NCI-H1930 (cell line): ENCODE results near the gene SLC43A3.
"Not testable (repeated sequence)": the region's sequence is repeated elsewhere in the genome, so short reads cannot be mapped to it uniquely, and the experiment has no call there.

Experiments
- DNase-seq, 2 experiments: peaks; one replicate each; lab custom pipeline; 2025; lab: John Stamatoyannopoulos, UW

Gene SLC43A3

DNA sequence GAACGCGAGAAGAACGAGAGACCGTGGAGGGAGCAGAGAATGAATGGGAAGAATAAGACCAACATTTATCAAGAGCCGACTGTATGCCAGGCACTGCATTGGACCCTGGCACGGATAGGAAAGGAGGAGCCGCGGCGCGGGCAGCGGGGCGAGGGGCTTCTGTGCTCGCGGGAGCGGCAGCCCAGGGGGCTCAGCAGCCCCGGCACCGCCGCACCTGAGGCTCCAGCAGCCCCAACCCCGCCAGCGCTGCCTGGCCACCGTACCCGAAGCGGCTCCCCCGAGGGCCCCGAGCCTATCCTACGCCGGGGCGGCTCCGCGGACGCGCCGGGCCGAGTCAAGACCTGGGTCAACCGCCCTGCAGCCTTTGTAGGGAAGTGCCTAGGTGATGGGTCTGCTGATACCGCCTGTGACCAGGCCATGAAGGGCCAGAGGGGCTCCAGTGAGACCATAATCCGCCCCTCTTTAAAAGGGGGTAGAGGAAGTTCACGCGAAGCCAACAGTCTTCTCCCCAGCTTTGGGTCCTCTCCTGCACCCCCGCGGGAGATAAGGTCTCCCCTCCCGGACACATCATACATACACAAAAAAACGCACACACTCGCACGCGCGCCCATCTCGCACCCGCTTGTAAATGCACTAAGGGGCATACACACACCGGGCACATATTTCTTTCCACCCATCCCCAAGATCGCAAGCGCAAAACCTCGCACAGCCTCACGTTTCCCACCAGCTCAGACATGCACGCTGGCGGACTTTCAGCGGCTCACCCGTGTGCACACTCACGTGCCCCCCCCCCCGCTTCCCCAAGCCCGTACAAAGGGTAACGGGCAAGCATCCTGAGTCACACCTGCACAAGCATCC, 32.5 kb upstream of the SLC43A3 start:
- DNase-seq: peak in 1 of 2 experiments; percentile 21

- peak in 1 of 2 experiments; percentile 41 for DNase-seq
Observed at GRCh38 chr11:57458410-57459163, 31.7 kb upstream of the SLC43A3 start.

DNA sequence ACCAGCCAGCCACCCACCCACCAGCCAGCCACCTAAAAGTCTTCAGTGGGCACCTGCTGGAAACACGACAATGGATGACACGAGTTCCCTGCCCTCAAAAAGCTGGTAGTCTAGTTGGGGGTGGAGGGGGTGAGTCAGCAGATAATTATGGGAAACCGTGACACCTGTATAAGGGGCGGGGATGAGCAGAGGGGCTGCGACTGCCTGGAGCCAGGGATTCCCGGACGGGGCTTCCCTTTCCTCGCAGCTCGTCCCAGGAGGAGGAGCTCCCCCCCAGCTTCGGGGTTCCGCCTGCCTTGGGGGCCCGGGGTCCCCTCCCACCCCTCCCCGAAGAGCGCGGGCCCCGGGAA, 31.1 kb upstream of the SLC43A3 start:
- no peak for DNase-seq

DNA sequence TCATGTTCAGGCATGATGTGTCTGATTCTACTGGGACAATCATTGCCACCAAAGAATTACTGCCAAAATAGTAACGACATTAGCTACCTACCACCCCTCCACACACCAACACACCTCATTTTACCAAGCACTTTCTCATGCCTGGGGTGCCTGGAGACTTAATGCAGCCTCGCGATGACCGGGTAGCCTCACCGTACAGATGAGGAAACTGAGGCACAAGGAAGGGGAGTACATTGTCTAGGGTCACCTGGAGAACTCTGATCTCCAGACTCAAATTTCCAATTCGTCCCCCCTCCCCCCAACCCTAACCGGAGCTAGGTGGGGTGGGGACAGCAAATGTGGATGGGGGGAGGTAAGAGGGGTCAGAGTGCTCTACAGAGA, 30.7 kb upstream of the SLC43A3 start:
- DNase-seq: no peak

GRCh38 chr11:57456960-57457642, 30.2 kb upstream of the SLC43A3 start:
- peak; percentile 53 to 84 for DNase-seq

DNA sequence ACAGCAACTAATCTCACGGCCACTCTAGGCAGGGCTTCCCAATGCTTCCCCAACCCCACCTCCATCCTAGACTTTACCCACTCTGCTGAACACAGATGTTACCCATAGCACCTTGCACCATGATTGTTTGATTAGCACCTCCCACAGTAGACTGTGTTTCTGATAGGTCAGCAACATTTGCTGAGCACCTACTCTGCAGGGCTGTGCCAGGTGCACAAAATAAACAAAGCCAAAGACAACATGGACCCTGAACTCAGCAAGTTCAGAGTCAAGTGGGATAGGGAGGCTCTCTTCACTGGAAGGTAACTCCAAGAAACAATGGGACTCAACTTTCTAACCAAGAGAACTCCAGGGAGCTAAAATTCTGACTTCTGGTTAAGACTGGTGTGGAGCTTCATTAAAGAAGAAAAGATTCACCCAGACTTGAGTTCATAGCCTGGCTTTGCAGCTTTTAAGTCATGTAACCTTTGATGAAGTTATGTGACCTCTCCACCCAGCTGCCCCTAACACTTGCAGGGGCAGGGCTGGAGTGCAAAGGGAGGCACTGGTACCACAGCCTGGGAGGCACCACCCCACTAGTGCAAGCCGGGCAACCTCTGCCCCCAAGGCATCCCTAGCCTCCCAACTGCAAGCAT, 26.7 kb upstream of the SLC43A3 start:
- DNase-seq: no peak

- no peak for DNase-seq
Observed at GRCh38 chr11:57446055-57446454, 19.1 kb upstream of the SLC43A3 start.

GRCh38 chr11:57445122-57445394, 18.1 kb upstream of the SLC43A3 start:
- DNase-seq: not testable (repeated sequence)

DNA sequence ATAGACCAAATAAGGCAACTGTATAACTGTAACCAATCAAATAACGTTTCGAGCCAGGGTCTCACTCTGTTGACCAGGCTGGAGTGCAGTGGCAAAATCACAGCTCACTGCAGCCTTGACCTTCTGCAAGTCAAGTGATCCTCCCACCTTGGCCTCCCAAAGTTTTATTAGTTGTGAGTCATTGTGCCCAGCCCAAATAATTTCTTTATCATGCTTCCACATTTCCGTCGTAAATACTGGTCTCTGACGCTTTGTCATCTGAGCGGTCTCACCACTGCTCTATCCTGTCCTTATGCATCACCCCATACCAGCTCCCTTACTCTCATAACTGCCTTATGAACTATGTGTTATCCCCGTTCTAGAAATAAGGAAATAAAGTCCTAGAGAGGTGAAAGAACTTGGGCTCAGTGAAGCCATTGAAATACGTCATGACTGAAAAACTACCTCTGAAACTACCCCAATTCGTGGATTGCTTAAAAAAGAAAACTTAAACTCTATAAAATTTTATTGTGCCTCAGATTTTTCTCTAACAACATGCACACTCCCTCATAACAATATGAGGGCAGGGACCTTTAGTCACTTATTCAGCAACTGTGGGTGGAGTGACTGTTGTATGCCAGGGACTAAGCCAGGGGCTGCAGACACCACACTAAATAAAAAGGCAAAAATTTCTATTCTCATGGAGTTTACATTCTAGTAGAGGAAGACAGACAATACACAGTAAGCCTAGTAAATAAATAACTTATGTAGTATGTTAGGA, 17.6 kb upstream of the SLC43A3 start:
- no peak for DNase-seq

DNA sequence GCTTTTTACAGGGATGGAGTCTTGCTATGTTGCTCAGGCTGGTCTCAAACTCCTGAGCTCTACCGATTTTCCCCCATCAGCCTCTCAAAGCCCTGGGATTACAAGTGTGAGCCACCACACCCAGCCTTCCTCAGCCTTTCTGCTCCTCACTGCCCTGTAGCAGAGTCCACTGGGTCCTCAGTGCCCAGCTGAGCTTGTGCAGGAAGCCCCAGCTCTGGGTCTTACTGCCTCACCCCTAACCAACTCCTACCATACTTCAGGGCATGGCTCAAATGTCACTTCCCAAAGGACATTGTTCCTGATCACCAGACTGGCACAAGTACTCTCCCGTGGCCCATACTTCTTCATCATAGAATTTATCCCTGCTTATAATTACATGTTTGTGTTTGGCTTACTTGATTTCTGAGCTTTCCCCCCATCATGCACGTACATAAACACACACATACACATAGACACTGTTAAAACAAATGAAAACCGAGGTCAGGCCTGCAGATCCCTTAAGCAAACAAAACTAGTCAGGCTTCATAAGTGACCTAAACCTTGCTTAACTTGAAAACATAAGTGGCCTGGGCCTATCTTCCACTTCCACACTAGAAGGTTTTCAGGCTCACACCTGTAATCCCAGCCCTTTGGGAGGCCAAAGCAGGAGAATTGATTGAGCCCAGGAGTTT, 14.0 kb upstream of the SLC43A3 start:
- DNase-seq: no peak

DNA sequence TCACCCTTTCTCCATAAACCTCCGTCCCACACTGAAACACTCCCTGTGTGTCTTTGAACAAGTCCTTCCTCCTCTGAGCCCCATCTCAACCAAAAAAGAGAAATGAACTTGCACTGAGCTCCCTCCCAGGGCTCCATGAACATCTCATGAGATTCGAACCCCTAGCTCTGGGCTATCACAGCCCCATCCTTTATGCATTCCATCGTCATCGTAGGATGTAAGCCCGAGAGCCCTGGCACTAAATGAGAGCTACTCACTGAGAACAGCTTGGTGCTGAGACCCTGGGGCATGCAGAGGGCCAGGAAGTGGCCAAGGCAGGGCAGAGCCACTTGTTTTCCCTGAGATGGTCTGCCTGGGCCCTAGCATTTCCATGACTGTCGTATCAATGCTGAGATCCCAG, 12.9 kb upstream of the SLC43A3 start:
- no peak for DNase-seq

DNA sequence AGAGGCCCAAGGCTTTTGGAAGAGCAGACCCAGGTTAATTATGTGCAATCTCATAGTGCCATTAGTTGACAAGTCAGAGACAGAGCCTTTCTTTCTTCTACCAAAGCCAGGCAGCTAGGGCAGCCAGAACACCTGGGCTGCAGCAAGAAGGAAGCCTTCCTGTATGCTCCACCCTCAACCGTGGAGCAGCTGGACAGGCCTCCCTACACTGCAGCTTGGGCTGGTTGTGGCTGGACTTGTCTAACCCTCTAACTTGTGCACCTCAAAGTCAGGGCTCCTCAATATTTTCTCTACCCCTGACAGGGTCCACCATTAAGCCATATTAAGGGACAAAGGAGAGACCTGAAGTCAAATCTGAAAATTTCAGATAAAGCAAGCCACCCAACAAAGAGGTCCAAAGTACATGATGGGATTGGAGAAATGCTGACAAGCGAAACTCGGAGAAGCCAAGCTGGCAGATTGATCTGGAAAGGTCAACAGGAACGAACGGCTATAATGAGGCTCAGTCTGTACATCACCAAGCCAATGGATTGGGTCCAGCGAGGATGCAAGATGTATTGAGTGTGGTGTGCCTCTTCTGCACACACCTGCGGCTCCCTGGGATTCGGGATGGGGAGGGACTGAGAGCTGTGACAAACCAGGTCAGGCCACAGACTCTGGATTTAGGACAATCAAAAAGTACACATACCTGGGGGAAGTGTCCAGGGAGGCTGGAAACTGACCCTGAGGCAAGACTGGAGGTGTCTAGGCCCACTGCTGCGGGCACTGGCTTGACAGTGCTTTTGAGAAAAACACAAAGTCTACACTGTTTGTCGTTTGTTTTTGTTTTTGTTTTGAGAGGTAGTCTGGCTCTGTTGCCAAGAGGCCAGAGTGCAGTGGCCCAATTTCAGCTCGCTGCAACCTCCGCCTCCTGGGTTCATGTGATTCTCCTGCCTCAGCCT, 11.7 kb upstream of the SLC43A3 start:
- DNase-seq: no peak

DNA sequence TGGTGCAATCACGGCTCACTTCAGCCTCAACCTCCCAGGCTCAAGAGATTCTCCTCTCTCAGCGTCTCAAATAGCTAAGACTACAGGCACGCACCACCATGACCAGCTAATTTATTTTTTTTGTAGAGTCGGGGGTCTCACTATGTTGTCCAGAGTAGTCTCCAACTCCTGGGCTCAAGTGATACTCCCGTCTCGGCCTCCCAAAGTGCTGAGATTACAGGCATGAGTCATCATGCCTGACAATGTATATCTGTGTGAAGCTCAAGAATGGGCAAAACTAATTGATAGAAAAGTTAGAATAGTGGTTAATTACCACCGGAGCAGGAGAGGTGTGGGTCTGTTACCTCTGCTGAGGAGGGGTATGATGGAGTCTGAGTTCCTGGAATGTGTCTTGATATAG, 9.1 kb upstream of the SLC43A3 start:
- no peak for DNase-seq

DNA sequence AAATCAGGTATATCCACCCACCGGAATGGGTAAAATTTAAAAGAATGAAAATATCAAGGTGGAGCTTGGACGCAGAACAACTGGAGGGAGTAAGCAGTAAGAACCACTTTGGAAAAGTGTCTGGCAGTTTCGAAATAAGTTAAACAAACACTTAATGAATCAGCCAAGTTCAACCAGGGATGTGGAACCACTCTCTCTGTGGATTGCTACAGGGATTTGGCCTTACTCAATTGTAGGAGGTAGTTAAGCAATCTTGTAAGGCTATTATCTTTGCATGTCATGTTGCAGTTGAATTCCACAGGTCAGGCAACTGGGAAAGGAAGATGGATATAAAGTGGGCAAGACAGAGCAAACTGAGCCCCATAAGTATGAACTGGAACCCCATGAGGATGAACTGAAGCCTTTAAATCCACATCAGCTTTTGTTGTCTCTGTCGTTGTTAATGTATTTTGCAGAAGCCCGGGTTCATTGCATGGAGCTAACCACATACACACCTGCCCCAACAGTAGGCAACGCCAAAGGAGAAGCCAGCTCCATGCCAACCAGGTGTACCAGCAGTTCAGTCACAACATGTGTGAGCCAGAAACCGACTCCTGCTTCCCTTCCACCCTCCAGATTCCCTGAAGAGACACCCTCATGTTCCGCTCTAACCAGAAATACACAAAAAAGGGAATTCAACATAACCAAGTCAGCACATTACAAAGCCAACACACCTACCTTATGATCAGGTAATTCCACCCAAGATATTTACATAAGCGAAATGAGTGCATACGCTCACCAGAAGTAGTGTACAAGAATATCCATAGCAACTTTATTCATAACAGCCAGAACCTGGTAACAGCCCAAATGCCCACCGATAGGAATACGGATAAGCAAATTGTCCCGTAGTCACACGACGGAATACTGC, 8.0 kb upstream of the SLC43A3 start:
- no peak for DNase-seq

- no peak for DNase-seq
Observed at GRCh38 chr11:57432714-57433163, 5.8 kb upstream of the SLC43A3 start.

DNA sequence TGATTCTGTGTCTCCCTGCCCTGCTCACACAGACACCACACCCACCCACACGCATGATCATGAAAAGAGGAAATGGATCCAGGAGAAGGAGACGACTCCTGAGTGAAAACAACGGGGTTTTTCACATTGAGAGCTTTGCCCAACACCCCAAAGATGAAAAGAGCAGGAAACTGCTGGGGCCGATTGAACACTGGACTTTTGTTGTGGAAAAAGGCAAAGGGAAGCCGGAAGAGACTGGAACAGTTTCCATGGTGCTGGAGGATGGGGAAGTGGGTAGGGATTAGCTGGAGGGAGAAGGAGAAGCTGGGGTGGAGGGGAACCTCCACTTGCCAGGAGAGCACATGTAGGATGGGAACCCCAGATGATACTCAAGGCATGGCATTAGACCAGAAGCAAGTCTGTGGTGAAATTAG, 5.2 kb upstream of the SLC43A3 start:
- DNase-seq: no peak

- no peak for DNase-seq
Observed at GRCh38 chr11:57430952-57431351, 4.0 kb upstream of the SLC43A3 start.

DNA sequence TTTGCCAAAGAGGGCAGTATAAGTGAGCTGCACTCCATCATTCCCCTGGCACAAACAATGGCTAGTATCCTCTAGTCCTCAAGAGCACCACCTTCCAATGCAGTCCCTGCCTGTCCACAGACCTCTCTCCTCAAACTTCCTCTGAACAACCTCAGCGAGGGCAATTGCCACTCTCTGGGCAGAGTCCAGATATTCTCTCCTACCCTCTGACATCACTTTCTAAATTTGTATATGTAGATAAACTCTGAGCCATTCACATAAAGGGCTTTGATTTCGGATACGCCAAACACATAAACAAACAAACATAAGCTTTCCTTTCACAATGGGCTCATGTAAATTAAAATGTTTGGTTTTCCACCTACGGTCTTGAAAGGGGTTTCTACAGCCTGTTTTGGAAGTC, 3.0 kb upstream of the SLC43A3 start:
- DNase-seq: no peak

GRCh38 chr11:57428643-57429042, 1.7 kb upstream of the SLC43A3 start:
- DNase-seq: no peak
